SU-DHL-6 (cell line): ENCODE measurements around the gene SLC27A5.
"Not testable (repeated sequence)": the region's sequence is repeated elsewhere in the genome, so short reads cannot be mapped to it uniquely, and the experiment has no call there.

Source experiments
- CTCF ChIP-seq: fragments of 200-600 bp; sonication (generic); IDR thresholded peaks from one replicate; pipeline ENCODE4 v1.5.1; 2017; ENCODE audit warnings: antibody characterized with exemption, mild to moderate bottlenecking, low read length, moderate library complexity; ENCODE audit not compliant: insufficient read depth, poor library complexity, severe bottlenecking
- EZH2phosphoT487 ChIP-seq: fragments of 200-600 bp; sonication (generic), shearing (Covaris generic); conservative IDR thresholded peaks from 2 replicates; pipeline ENCODE4 v1.6.1; 2018; ENCODE audit warnings: mild to moderate bottlenecking, antibody characterized with exemption, low read length, moderate library complexity, mixed read lengths

GRCh38 chr19:58470837-58471543 is 40.8 kb downstream of the SLC27A5 start:
- not testable (repeated sequence) for TF ChIP-seq CTCF, EZH2phosphoT487
